DND-41 (cell line): ENCODE results near the gene DLG2.

Source experiments
- CTCF ChIP-seq: IDR thresholded peaks from 2 replicates; pipeline ENCODE4 v1.5.1; 2012; ENCODE audit warnings: borderline replicate concordance, low read length, moderate library complexity, mild to moderate bottlenecking; ENCODE audit not compliant: poor library complexity, severe bottlenecking; ENCODE audit errors: extremely low read depth
- EZH2 ChIP-seq: IDR thresholded peaks from 3 replicates; pipeline ENCODE4 v1.6.1; 2012; ENCODE audit warnings: borderline replicate concordance, low read depth, mild to moderate bottlenecking, moderate library complexity, low read length, inconsistent platforms; ENCODE audit not compliant: severe bottlenecking

- TF ChIP-seq CTCF (no peak), EZH2 (no peak)
Observed at GRCh38 chr11:84214557-84214956, 1412.6 kb downstream of the DLG2 start.
